ENCODE results near the gene GPM6B. TPM values are rescaled to one million over a fixed set of nuclear protein-coding genes. Genes with fewer than 3 reads are reported as not detected.
A peak's percentile ranks its signal among the peaks of the same experiment; 100 is the strongest.

Gene GPM6B
- total and polyA plus RNA-seq, 10 donors: 2.0 to 67.1 (median 23.7) TPM

GRCh38 chrX:13741695-13742094 lies 75.2 kb downstream of the GPM6B start:
- intact Hi-C loops (cut with DNase I; ENCODE audit: low total_unique reads): no loop called here
- TF ChIP-seq POLR2AphosphoS5 (IDR thresholded peaks at IDR 0.05) (no peak), POLR2A (IDR thresholded peaks at IDR 0.05) (no peak), CTCF (IDR thresholded peaks at IDR 0.05 in 8 of 11, conservative IDR thresholded peaks at IDR 0.05 in 3 of 11) (no peak)
- H3K4me1 ChIP-seq: peaks cover 0 to 45% (median 9%) of the 10 kb centered on the region in 6 donors
- 34 to 74% (median 61%) methylated on average over 6 of the region's 6 CpGs for WGBS, 5 donors
- no peak overlapping the region for H3K4me3 ChIP-seq
- H3K27me3 ChIP-seq (replicated peaks in 1 of 7): no peaks in the 10 kb centered on the region
- no peaks in the 10 kb centered on the region for H3K9me3 ChIP-seq
- no peak for DNase-seq
- H3K36me3 ChIP-seq: peaks cover 0 to 50% (median 7%) of the 10 kb centered on the region in 6 donors
- H3K27ac ChIP-seq: peak overlapping the region in 6 of 8 donors; percentile 33 to 87 (median 80)

DNA sequence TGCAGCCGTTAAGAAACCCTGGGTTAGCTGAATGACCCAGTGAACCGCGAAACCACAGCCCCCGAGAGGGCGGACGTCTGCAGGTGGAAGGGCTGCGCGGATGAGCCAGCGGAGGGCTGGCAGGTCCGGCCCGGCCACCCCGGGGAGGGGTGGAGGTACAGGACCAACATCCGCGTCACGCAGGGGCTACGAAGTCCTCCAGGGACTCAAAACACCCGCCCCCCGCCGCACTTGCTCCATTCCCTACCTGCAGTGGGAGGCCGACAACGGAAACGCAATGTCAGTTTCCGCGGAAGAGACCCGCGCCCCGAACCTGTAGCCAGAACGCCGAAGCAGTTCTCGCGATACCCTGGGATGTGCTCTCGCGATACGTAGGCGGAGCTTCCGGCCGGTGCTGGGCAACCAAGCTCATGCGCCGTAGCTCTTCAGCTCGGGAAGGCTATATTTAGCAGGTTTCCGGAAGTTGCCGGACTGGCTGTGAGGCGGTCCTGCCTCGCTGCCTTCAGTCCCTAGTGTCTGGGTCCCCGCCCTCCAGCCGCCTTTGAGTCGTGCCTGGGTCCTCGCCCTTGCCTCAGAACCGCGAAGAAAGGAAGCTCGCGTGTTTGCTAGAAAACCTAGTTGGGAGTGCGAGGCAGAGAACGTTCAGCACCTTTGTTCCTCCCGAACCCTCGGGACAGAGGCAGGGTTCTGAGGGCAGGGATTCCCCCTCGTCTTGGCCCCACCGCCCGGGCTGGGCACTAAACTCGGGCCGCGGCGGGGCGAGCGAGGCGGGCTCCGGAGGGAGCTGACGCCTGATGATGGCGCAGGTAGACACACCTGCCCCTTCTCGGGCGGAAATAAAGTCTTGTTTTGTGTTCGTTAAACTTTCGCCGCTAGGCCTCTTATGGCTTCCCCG lies 82.4 kb downstream of the GPM6B start, which contains the start of the genes OFD1 and TRAPPC2:
Gene OFD1, plus strand, starts transcription at position 471 of the 895 bp plus-strand sequence. Its CDS starts 324 bp downstream, at position 795.
Gene TRAPPC2, minus strand, starts transcription at position 343 of the 895 bp plus-strand sequence. CDS start 14,657 bp downstream, outside the sequence.
- peaks cover 6 to 63% (median 40%) of the 10 kb centered on the region in 6 donors for H3K4me1 ChIP-seq
- H3K27me3 ChIP-seq (replicated peaks in 1 of 7): peaks cover 0 to 11% (median 0%) of the 10 kb centered on the region in 7 donors
- TF ChIP-seq POLR2A (IDR thresholded peaks at IDR 0.05) (peak; percentile 54 to 93 (median 68)), POLR2AphosphoS5 (IDR thresholded peaks at IDR 0.05) (peak; percentile 97 to 99 (median 99)), CTCF (IDR thresholded peaks at IDR 0.05 in 8 of 11, conservative IDR thresholded peaks at IDR 0.05 in 3 of 11) (peak in 2 of 11 experiments; percentile 6 to 15)
- 0 to 11% (median 2%) methylated on average over 11 to 75 of the region's 75 CpGs for WGBS, 5 donors
- peak; percentile 97 for DNase-seq
- H3K4me3 ChIP-seq: peak within 1 kb of the TSS; percentile 45 to 89 (median 64)
- intact Hi-C loops (cut with DNase I; ENCODE audit: low total_unique reads): no loop called here
- peaks cover 0 to 17% (median 0%) of the 10 kb centered on the region in 6 donors for H3K36me3 ChIP-seq
- peaks cover 0 to 11% (median 0%) of the 10 kb centered on the region in 8 donors for H3K9me3 ChIP-seq
- H3K27ac ChIP-seq: peak within 1 kb of the TSS; percentile 90 to 98 (median 94)

GRCh38 chrX:13733506-13733905 lies 83.4 kb downstream of the GPM6B start:
- WGBS, 5 donors: 11 to 41% (median 23%) methylated on average over 4 of the region's 4 CpGs
- peaks cover 0 to 18% (median 0%) of the 10 kb centered on the region in 8 donors for H3K9me3 ChIP-seq
- H3K36me3 ChIP-seq: peaks cover 0 to 11% (median 0%) of the 10 kb centered on the region in 6 donors
- intact Hi-C loops (cut with DNase I; ENCODE audit: low total_unique reads): no loop called here
- peak overlapping the region in 6 of 8 donors; percentile 92 to 98 (median 96) for H3K27ac ChIP-seq
- peaks cover 6 to 63% (median 40%) of the 10 kb centered on the region in 6 donors for H3K4me1 ChIP-seq
- H3K27me3 ChIP-seq (replicated peaks in 1 of 7): peaks cover 0 to 11% (median 0%) of the 10 kb centered on the region in 7 donors
- H3K4me3 ChIP-seq: peak overlapping the region; percentile 45 to 89 (median 64)
- TF ChIP-seq CTCF (IDR thresholded peaks at IDR 0.05 in 8 of 11, conservative IDR thresholded peaks at IDR 0.05 in 3 of 11): no peak
- TF ChIP-seq POLR2A (IDR thresholded peaks at IDR 0.05): no peak
- TF ChIP-seq POLR2AphosphoS5 (IDR thresholded peaks at IDR 0.05): no peak
- DNase-seq: no peak
